NB4 (cell line): ENCODE data around the gene TNP2.

Experiments used
- DNase-seq: peaks from one replicate; pipeline ENCODE4 v3.0.0; 2010; ENCODE audit warnings: low read depth
- H3K4me3 ChIP-seq: one replicate; pipeline ENCODE4 v1.5.1; 2011; ENCODE audit warnings: mild to moderate bottlenecking, low read depth, low read length, moderate library complexity
- MAX ChIP-seq: IDR thresholded peaks from 2 replicates; pipeline ENCODE4 v1.6.1; 2011; ENCODE audit warnings: low read depth, low read length
- MYC ChIP-seq: IDR thresholded peaks from 2 replicates; pipeline ENCODE4 v1.6.1; 2011; ENCODE audit warnings: low read depth, low read length
- POLR2A ChIP-seq: IDR thresholded peaks from 2 replicates; pipeline ENCODE4 v1.6.1; 2011; ENCODE audit warnings: mild to moderate bottlenecking; ENCODE audit not compliant: insufficient read length; ENCODE audit errors: extremely low read depth
- TF ChIP-seq, protein P1 (sequence below): IDR thresholded peaks from one replicate; pipeline ENCODE4 v1.5.1; 2012; ENCODE audit warnings: low read depth, low read length

Gene TNP2

GRCh38 chr16:11277607-11278337, 8.6 kb upstream of the TNP2 start:
- no peak for DNase-seq
- no peak overlapping the region for H3K4me3 ChIP-seq
- TF ChIP-seq MYC (no peak), MAX (no peak), POLR2A (no peak)
- TF ChIP-seq, protein P1, sequence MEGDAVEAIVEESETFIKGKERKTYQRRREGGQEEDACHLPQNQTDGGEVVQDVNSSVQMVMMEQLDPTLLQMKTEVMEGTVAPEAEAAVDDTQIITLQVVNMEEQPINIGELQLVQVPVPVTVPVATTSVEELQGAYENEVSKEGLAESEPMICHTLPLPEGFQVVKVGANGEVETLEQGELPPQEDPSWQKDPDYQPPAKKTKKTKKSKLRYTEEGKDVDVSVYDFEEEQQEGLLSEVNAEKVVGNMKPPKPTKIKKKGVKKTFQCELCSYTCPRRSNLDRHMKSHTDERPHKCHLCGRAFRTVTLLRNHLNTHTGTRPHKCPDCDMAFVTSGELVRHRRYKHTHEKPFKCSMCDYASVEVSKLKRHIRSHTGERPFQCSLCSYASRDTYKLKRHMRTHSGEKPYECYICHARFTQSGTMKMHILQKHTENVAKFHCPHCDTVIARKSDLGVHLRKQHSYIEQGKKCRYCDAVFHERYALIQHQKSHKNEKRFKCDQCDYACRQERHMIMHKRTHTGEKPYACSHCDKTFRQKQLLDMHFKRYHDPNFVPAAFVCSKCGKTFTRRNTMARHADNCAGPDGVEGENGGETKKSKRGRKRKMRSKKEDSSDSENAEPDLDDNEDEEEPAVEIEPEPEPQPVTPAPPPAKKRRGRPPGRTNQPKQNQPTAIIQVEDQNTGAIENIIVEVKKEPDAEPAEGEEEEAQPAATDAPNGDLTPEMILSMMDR = no peak

DNA sequence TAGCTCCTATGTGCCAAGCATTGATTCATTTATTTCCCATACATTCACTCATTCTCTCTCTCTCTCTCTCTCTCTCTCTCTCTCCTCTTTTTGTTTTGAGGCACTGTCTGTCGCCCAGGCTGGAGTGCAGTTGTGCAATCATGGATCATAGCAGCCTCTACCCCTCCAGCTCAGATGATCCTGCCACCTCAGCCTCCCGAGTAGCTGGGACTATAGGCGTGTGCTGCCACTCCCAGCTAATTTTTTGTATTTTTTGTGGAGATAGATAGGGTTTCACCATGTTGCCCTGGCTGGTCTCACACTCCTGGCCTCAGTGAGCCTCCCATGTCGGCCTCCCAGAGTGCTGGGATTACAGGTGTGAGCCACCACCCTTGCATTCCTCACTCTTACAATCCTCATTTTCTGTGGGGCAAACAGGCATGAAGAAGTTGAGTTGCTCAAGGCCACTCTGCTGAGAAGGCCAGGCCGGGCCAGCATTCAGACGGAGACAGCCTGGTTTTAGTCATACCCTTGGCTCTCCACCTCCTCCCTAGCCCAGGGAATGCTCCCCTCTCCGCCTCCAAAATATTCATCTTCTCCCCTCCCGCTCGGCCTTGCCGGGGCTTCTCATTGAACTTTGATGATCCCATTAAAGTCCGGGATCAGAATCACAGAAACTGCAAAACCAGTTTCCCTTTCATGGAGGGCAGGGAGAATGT, 7.9 kb upstream of the TNP2 start:
- H3K4me3 ChIP-seq = no peak overlapping the region
- TF ChIP-seq MAX = no peak
- TF ChIP-seq, protein P1 = no peak
- TF ChIP-seq MYC = no peak
- no peak for TF ChIP-seq POLR2A
- no peak for DNase-seq

DNA sequence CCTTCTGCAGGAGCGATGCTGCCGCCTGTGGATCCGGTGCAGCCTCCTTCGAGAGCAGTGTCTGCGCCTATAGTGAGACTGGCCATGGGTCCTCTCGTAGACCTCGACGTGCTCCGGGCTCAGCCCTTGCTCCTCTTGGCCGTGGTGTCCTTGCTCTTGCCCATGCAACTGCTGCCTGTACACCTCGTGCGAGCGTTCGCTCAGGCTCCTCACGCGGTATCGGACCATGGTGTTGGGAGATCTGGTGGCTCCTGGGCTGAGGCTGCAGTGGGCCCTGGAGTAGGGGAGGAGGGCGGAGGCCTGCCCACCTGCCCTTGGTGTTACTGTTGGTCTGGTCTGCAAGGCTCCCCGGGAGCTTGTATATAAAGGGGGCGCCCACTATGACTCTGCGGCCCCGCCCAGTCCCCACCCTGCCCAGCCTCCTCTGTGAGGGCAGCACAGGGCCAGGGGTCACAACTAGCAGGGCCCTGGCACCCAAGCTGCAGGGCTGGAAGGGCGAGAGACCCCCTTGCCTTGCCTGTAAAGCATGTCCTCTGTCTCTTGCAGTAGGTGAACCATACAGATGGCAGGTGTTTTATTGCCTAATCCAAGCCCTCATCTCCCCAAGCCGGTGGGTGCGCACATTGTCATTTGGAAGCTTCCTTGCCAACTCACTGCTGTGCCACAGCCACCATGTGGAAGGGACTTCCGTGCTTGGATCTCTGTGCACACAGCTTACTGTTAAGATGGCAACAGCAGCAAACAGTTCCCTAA, 7.2 kb upstream of the TNP2 start, which contains the start of gene PRM2:
Gene PRM2 (minus strand): TSS at position 338 of the 753 bp plus-strand sequence. CDS start 110 bp downstream, at position 228.
- DNase-seq = no peak
- TF ChIP-seq, protein P1 = no peak
- TF ChIP-seq MAX (no peak), POLR2A (no peak), MYC (no peak)
- H3K4me3 ChIP-seq = no peak within 1 kb of the TSS

DNA sequence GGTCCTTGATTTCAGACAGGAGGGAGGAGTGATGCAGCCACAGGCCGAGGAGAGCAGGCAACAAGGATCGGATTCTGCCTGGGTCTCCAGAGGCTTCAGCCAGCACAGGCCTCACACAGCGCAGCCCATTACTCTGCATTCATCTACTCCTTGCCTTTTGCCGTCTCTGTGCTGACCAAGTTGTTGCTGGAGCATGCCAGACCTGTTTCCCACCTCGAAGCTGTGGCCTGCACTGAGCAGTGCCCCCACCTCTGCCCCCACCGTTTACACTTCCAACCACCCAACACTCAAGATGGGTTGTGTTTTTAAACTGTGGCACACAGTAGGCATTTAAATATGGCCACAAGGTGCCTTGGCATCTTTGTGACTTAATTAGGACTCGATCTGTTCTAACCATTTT, 5.8 kb upstream of the TNP2 start:
- H3K4me3 ChIP-seq = no peak overlapping the region
- DNase-seq = no peak
- no peak for TF ChIP-seq MAX
- TF ChIP-seq, protein P1 = no peak
- no peak for TF ChIP-seq MYC
- TF ChIP-seq POLR2A = no peak

DNA sequence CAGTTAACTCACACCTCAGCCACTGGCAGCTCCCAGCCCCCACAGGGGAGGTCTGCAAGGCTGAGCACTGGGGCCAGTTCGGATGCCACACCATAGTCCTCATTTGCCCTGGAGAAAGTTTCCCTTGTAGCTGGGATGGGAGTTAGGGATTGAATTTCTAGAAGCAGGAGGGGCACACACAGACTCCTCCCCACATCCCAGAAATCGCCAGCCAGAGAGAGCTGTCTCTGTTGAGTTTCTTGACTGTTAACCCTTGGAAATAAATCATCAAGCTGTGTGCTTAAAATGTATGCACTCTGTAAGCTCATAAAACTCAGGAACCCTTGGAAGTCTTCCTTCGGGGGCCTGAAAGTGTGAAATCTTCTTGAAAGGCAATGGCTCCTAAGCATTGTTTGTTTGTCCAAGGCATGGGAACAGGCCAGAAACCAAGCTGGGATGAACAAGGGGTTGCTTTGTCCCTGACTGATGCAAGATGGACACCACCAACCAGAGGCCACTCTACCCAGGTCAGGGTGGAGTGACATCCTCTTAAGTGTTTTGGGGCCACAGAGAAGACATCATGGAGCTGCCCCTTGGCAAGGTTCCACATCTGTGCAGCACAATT, 4.7 kb upstream of the TNP2 start:
- TF ChIP-seq MAX (no peak), MYC (no peak), POLR2A (no peak)
- TF ChIP-seq, protein P1 = no peak
- H3K4me3 ChIP-seq = no peak overlapping the region
- DNase-seq = no peak
